OCI-LY7 (cell line): ENCODE data around the gene CPZ.

Experiments
- CTCF ChIP-seq: fragments of 200-600 bp; sonication (generic); conservative IDR thresholded peaks from 2 replicates; pipeline ENCODE4 v1.5.1; 2014; ENCODE audit warnings: mild to moderate bottlenecking, antibody characterized with exemption, low read length, moderate library complexity, mixed read lengths
- EZH2phosphoT487 ChIP-seq: fragments of 200-600 bp; sonication (generic); IDR thresholded peaks from 2 replicates; pipeline ENCODE4 v1.6.1; 2018; ENCODE audit warnings: low read depth, borderline replicate concordance, mild to moderate bottlenecking, mixed run types, antibody characterized with exemption, low read length, moderate library complexity, mixed read lengths

DNA sequence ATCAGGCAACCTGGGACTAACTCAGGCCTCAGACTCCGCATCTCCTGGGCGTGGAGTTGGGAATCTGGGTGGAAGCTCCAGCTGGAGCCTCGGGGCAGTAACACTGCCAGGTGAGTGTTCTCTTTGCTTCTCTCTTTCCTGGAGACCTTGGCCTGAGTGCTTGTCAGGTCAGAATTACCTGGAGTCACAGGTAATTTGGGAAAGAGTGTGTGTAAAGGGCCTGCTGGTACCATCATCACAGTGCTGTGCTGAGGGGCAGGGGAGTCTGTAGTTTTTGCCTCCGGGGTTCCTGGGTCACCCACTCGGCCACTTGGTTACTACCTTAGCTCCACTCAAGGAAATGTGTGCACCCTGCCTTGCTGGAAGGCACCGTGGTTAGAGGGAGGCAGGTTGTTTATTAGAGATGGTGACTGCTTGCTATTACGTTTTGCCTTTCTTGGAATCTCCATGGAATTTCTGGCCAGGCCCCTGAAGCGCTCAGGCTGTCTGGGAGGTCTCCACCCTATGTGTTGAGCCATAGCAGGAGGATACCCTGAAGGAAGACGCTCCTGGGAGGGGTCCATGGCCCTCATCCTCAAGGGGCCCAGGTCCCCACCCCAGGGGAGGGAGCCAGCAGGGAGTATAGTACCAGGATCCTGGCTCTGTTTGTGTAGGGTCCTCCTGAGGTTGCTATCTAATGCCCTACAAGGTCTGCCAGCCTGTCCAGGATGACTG, 9.5 kb upstream of the CPZ start:
- TF ChIP-seq CTCF (no peak), EZH2phosphoT487 (no peak)
